ENCODE results near the gene BRIP1.
"Not testable (repeated sequence)": the region's sequence is repeated elsewhere in the genome, so short reads cannot be mapped to it uniquely, and the experiment has no call there.

Gene BRIP1

GRCh38 chr17:61832463-61832862 is 30.9 kb downstream of the BRIP1 start:
- no peak overlapping the region for H3K4me3 ChIP-seq (ENCODE audit: control insufficient read depth, low read depth, low read length)
- no peak for TF ChIP-seq CTCF (conservative IDR thresholded peaks at IDR 0.05; ENCODE audit: control insufficient read depth, insufficient read depth, low read depth, low read length)
- no peak for DNase-seq (ENCODE audit: low read depth)

GRCh38 chr17:61831099-61831498 is 32.2 kb downstream of the BRIP1 start:
- no peak overlapping the region for H3K4me3 ChIP-seq (ENCODE audit: control insufficient read depth, low read depth, low read length)
- DNase-seq (ENCODE audit: low read depth) = no peak
- TF ChIP-seq CTCF (conservative IDR thresholded peaks at IDR 0.05; ENCODE audit: control insufficient read depth, insufficient read depth, low read depth, low read length) = no peak

- H3K4me3 ChIP-seq (ENCODE audit: control insufficient read depth, low read depth, low read length) = no peak overlapping the region
- no peak for DNase-seq (ENCODE audit: low read depth)
- TF ChIP-seq CTCF (conservative IDR thresholded peaks at IDR 0.05; ENCODE audit: control insufficient read depth, insufficient read depth, low read depth, low read length) = no peak
Measured at GRCh38 chr17:61828694-61829093, 34.6 kb downstream of the BRIP1 start.

- no peak for DNase-seq (ENCODE audit: low read depth)
- no peak overlapping the region for H3K4me3 ChIP-seq (ENCODE audit: control insufficient read depth, low read depth, low read length)
- TF ChIP-seq CTCF (conservative IDR thresholded peaks at IDR 0.05; ENCODE audit: control insufficient read depth, insufficient read depth, low read depth, low read length) = no peak
Measured at GRCh38 chr17:61827649-61828395, 35.5 kb downstream of the BRIP1 start.

- not testable (repeated sequence) for H3K4me3 ChIP-seq (ENCODE audit: control insufficient read depth, low read depth, low read length); DNase-seq (ENCODE audit: low read depth)
Measured at GRCh38 chr17:61826866-61827265, 36.5 kb downstream of the BRIP1 start.

GRCh38 chr17:61826198-61826597 is 37.1 kb downstream of the BRIP1 start:
- DNase-seq (ENCODE audit: low read depth) = not testable (repeated sequence)

GRCh38 chr17:61825448-61826137 is 37.7 kb downstream of the BRIP1 start:
- no peak for DNase-seq (ENCODE audit: low read depth)
- no peak for TF ChIP-seq CTCF (conservative IDR thresholded peaks at IDR 0.05; ENCODE audit: control insufficient read depth, insufficient read depth, low read depth, low read length)
- no peak overlapping the region for H3K4me3 ChIP-seq (ENCODE audit: control insufficient read depth, low read depth, low read length)

More at GRCh38 chr17:61826198-61826597, 37.1 kb downstream of the BRIP1 start:
- not testable (repeated sequence) for H3K4me3 ChIP-seq (ENCODE audit: control insufficient read depth, low read depth, low read length)

Data from fibroblast of mammary gland (primary cell).